ENCODE data around the gene CENPL.
"Not testable (repeated sequence)": the region's sequence is repeated elsewhere in the genome, so short reads cannot be mapped to it uniquely, and the experiment has no call there.

Gene CENPL

DNA sequence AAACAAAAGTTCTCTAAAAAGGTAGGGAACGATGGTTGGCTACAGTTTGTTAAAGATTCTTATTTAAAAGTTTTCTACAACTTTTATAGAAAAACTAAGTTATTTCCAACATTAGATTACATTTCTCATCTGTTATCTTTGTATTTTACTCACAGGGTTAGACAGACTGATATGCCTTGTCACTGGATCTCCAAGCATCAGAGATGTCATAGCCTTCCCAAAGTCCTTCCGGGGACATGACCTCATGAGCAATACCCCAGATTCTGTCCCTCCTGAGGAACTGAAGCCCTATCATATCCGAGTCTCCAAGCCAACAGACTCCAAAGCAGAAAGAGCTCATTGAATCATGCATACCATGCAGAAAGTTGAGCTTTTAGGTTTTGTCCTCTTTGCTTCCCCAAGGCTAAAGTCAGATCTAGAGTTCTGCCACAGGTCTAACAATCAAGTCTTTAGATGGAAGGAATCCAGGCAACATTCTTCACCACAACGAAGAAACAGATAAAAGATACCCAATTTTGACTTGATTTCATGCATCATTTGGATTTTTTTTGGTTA, 32.8 kb upstream of the CENPL start:
- no peak for DNase-seq

DNA sequence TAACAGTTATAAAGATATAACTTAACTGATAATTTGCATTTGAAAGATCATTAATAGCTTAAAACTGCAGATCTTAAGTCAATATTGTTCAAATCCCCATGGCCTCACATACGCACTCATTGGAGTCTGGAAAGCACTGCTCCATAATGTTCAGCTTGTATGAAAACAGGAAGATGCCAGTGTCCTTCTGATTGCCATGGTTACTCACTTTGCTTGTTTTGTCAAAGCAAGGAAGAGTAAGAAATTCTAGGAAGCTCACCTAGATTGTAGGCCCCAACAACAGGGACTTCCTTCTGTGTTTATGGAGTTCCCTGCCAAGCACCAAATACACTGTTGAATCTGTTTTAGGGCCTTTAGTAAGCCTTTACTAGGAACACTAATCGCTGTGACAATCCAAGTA, 32.2 kb upstream of the CENPL start:
- DNase-seq = no peak

DNA sequence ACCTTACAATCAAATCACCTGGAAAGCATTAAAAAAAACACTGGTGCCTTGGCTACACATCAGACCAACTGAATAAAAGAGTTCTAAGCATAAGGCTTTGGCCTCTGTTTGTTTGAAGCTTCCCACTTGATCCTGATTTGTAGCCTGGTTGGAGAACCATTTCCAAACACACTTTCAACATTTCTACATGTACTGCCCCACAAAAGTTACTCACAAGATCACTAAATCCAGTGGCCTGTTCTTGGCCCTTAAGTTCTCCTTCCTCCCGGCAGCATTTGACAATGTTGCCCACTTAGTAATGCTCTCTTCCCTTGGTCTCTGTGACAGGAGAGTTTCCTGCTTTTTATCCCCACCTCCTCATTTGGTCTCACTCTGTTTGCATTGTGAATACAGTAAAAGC, 31.3 kb upstream of the CENPL start:
- DNase-seq = no peak

DNA sequence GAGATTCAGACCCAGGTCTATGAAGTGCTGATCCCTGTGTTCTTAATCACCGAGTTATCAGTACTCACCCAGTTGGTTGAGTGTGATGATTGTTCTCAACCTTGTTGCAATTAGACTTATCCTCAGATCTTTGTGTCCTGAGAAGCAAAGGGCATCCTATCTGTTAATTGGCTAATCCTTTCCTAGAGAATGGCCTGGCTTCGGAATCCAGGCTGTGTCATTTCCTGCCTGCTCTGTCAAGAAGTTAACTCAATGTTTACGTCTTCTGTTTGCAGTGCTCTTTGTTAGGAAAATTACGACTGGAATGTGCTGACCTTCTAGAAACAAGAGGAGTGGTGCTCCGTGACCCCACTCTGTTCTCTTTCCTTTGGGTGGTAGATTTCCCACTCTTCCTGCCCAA, 28.4 kb upstream of the CENPL start:
- DNase-seq = no peak

DNA sequence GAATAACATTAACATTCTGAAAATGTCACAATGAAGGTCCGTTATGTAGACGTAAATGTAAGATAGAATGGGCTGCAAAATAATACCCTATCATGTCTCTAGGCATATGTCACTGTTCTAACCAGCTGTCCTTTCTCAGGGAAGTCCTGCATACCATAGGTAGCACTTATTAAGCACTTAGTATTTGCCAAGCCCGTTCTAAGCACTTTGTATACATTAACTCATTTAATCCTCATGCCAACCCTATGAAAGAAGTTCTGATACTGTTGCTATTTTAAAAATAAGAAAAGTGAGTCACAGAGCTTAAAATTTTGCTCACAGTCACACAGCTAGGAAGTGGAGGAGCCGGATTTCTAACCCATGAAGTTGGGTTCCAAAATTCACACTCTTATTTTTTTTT, 27.4 kb upstream of the CENPL start:
- DNase-seq = no peak

DNA sequence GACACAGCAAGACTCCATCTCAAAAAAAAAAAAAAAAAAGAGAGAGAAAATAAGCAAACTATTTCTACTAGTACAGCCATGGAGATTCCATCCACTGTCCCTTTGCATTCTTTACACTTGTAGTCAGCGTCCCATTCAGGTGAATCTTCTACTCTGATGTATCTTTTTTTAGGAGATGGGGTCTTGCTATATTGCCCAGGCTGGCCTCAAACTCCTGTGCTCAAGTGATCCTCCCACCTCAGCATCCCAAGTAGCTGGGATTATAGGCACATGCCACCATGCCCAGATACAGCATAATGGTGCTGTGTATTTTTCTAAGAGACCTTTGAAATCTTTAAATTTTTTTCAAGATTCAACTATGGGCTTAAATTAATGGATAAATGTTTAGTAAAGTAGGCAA, 8.1 kb upstream of the CENPL start:
- DNase-seq = no peak

DNA sequence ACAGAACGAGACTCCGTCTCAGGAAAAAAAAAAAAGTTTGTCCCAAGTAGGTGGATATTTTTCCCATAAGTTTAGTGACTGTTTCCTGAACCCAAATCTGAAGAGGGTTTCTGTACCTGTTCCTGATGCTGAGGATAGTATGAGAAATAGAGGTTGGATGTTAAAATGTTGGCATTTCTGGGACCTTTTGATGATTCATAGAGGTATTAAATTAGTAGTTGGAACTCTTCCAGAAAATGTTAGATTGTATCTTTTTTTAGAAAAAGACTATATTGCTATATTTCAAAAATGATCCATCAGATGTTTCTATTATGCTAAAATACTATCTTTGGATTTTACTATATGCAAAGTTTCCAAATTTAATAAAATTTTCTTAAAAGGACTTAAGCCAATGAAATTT, 2.9 kb upstream of the CENPL start:
- no peak for DNase-seq

DNA sequence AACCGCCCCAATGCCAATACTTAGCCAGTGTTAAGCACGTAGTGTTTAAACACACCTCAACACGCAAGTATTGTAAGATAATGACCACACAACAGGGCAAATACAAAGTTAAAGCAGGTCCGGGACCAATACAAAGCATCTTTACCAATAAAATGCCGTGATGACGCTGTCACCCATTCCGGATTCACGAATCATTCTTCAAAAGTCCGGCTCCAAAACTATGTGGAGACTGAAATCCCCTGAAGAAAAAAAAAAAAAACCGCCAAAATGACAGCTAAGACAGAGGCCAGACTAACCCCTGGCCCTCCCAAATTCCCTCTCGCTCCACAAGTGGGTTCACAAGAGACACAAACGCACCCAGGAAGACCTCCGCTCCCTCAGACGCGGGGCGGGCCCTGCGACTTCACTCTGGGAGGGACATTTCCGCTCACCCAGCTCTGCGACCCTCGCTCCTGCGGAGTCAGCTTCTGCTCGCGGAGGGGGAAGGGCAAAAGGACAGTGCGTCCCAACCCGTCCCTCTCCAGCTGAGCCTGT, 835 bp downstream of the CENPL start:
- no peak for DNase-seq

DNA sequence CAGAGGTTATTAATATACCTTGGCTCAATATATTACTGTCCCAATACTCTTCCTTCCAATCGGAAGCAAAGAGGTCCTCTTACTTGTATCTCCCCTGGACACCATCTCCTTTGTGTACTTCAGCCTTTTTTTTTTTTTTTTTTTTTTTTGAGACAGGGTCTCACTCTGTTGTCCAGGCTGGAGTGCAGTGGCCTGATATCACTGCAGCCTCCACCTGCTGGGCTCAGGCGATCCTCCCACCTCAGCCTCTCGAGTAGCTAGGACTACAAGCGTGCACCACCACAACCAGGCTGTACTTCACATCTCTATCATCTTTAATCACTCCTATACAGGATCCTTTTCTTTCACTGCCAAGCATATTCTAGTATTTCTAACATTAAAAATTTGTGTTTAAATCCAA, 3.0 kb downstream of the CENPL start:
- no peak for DNase-seq

DNA sequence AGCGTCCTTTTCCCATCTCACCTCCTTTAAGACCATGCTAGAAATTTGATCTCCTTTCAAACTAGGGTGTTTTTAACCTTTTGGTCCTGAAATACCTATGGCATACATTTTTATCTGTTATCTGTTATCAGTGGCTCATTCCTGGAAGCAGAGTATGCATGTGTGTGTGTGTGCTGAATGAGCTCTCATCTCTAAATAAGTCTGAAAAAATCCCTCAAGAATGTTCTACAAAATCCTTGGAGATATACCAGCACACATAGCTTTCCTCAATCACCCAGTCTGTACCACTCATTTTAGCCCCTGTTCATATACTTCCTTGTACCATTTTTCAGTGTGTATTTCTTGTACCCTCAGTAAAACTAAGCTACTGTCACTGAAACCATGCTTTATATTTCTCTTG, 6.2 kb downstream of the CENPL start:
- DNase-seq = no peak

DNA sequence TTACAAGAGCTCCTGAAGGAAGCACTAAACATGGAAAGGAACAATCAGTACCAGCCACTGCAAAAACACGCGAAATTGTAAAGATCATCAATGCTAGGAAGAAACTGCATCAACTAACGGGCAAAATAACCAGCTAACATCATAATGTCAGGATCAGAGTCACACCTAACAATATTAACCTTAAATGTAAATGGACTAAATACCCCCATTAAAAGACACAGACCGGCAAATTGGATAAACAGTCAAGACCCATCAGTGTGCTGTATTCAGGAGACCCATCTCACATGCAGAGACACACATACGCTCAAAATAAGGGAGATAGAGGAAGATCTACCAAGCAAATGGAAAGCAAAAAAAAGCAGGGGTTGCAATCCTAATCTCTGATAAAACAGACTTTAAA, 11.0 kb downstream of the CENPL start:
- not testable (repeated sequence) for DNase-seq

DNA sequence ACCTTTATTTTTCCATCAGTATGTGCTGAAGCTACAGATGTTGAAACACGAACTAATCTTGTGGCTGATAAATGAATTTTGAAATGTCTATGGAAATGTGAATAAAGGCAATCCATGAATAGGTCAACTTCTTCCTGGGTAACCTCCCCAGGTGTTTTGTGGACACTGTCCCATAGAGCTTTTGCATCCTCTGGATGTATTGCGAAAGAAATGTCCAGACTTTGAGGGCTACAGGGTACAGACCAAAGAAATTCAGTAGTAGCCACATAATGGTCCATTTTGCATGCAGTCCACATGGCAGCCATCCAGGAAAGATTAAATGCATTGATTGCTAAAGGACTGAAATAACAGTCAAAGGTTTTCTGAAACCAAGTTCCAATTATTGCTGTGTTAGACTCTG, 21.7 kb downstream of the CENPL start:
- DNase-seq = no peak

DNA sequence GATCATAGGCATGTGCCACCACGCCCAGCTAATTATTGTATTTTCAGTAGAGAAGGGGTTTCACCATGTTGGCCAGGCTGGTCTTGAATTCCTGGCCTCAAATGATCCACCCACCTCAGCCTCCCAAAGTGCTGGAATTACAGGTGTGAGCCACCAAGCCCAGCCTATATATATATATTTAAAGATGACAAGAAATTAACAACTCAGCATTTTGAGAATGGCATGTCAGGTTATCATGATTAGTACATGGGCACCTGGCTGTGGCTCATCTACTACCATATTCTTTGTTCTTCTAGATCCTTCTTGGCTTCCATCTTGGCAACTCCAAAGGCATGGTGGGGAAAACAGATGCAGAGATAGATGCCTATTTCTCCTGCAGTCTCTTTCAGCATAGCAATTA, 24.7 kb downstream of the CENPL start:
- not testable (repeated sequence) for DNase-seq

DNA sequence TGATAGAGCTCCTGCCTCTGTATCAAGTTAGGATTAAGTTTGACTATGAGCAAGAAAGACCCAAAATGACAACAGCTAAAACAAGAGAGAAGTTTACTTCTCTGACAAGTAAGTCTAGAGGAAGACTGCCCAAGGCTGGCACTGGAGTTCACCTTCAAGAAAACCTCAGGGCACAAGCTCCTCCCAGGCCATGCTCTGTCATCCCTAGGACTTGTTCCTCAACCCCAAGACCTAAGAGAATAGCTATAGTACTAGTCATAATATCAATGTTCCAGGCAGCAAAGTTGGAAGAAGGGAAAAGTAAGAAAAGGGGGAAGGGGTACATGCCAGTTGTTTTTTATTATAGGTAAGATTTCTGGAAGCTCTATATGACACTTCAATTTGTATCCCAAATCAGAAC, 26.6 kb downstream of the CENPL start:
- no peak for DNase-seq

DNA sequence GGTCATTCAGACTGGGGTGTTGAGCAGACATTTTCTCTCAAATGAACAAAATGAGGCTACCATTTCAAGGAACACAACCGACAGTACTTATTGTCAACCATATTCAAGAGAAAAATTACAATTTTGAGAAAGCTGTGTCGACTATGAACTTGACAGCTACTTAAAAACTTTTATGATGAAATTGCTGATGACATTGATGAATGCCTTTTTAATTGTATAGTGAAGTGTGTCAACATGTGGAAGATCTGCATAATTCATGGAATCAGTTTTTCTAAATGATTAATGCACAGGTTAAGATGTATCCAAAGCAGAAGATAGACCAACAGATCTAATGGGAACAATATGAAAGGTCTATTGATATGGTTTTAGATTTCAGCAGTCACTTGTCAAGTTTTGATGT, 34.8 kb downstream of the CENPL start:
- no peak for DNase-seq

DNA sequence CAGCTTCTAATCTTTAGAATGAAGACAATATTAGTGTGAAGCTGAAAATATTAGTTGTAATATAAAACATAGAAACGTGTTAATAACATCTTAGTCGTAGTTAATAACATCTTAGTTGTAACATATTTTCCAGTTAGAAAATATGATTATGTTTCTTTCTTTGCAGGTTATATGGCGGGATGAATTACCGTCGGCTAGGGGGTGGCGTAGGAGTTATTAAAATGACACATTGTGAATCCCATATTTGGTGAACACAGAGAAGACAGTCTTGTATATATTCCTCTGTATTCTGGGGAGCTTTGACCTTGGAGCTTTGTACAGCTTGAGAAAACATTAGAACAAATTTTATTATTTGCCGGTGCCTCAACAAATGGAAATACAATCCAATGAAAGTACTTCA, 39.7 kb downstream of the CENPL start:
- DNase-seq = no peak

DNA sequence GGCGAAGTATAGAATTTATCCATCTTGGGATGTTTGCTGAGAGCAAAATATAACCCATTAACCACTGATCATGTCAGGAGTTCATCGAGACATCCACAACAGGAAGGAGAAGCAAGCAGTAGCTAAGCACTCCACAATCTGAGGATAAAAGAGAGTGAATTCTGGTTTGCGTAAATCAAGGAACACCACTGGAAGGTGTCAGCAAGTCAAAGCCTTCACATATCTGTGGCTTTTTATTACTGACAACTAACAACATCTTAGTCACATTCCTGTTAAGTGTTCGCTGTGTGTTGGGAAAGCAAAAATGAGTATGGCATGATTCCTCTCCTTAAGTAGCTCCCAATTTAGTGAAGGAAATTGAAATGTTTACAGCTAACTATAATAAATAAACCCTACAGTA, 44.7 kb downstream of the CENPL start:
- DNase-seq = no peak

DNA sequence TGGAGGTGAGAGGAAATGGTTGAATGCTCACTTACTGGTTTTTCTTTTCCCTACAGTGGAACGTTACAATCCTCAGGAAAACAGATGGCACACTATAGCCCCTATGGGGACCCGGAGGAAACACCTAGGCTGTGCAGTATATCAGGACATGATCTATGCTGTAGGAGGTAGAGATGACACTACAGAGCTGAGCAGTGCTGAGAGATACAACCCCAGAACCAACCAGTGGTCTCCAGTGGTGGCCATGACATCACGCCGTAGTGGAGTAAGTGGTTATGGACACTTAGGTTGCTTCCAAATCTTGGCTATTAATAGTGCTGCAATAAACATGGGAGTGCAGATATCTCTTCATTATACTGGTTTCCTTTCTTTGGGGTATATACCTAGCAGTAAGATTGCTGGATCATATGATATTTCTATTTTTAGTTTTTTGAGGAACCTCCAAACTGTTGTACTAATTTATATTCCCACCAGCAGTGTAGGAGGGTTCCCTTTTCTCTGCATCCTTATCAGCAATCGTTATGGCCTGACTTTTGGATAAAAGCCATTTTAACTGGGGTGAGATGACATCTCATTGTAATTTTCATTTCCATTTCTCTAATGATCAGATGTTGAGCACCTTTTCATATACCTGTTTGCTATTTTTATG, 49.0 kb downstream of the CENPL start:
- no peak for DNase-seq

DNA sequence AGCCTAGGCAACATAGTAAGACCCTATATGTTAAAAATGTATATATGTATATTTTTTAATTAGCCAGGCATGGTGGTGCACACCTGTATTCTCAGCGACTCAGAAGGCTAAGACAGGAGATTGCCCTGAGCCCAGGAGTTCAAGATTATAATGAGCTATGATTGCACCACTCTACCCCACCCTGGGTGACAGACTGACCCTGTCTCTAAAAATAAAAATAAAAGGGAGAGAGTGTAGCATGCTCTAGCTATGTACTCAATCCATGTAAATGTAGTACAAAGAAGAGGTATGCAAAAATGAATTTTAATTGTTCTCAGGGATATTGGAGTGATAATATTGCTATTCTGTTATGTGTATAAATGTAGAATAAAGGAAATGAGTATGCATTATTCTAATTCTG, 53.1 kb downstream of the CENPL start:
- DNase-seq = no peak

DNA sequence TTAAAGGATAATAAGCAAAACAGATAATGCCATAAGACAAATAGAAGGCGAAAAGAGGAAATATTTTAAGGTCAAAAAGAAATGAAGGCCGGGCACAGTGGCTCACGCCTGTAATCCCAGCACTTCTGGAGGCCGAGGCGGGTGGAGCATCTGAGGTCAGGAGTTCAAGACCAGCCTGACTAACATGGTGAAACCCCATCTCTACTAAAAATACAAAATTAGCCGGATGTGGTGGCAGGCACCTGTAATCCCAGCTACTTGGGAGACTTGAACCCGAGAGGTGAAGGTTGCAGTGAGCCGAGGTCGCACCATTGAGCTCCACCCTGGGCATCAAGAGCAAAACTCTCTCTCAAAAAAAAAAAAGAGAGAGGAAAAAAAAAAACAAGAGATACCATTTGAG, 54.4 kb downstream of the CENPL start:
- DNase-seq = not testable (repeated sequence)

DNA sequence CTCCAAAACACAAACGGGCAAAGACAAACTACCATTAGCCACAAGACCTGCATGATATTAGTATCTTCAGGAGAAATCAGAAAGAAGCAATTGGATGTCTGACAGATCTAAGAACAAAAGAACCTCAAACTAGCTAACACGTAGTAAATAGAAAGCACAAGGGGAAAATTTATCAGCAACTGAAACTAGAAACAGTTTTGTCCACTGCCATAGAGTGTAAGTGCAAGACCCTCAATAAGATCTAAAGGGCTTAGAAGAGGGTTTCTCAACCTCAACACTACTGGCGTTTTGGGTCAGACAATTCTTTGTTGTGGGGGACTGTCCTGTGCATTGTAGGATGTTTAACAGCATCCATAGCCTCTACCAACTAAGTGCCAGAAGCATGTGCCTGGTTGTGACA, 55.9 kb downstream of the CENPL start:
- no peak for DNase-seq

DNA sequence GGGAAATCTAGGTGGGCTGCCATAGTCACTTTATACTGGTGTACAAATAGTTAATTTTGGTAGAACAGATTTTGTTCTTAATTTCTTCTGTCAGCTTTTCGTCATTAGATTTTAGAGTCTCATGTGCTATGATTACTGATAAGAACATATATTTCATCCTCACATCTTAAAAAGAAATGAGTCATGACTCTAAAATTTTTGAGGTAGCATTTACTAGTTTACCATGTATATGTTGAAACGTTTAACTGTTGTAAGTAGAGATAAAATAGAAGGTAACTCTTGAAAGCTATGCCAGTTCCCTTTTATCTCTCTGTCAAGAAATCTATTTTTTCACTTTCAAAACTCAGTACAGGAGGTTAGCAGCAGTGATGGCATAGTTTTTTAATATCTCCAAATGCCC, 56.5 kb downstream of the CENPL start:
- DNase-seq = no peak

DNA sequence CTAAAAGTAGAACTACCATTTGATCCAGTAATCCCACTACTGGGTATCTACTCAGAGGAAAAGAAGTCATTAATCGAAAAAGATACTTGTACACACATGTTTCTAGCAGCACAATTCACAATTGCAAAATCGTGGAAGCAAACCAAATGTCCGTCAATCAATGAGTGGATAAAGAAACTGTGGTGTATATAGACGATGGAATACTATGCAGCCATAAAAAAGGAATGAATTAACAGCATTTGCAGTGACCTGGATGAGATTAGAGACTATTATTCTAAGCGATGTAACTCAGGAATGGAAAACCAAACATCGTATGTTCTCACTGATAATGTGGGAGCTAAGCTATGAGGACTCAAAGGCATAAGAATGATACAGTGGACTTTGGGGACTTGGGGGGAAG, 60.4 kb downstream of the CENPL start:
- not testable (repeated sequence) for DNase-seq

DNA sequence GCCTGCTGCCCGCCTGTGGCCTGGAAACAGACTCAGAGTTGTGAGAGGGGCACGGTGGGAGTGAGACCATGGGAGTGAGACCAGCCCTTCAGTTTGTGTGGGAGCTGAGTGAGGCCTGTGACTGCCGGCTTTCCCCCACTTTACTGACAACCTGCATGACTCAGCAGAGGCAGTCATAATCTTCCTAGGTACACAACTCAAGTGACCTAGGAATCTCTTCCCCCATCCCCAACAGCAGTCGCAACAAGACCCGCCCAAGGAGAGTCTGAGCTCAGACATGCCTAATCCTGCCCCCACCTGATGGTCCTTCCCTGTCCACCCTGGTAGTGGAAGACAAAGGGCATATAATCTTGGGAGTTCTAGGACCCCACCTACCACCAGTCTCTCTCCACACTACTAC, 65.7 kb downstream of the CENPL start:
- no peak for DNase-seq

DNA sequence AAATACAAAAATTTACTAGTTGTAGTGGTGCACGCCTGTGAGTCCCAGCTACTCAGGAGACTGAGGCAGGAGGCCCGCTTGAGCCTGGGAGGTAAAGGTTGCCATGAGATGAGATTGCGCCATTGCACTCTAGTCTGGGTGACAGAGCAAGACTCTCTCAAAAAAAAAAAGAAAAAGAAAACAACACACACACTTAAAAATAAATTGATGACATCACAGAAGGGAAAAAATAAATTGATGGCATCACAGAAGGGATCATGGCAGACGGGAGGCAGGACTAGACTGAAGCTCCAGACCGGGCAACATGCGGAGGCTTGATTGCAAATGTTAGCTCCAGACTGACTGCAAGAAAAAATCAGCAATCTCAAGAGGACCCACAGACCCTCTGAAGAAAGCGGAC, 66.6 kb downstream of the CENPL start:
- DNase-seq = no peak
